Astrocyte (in vitro differentiated cells and primary cell): ENCODE measurements around the gene ARHGAP4. TPM values are rescaled to one million over a fixed set of nuclear protein-coding genes. Genes with fewer than 3 reads are reported as not detected.

Experiments
- DNase-seq: peaks from one replicate; pipeline ENCODE4 v3.0.0-alpha.2; 2010; ENCODE audit warnings: low read depth
- FAIRE-seq: peaks from 2 replicates; lab custom pipeline; 2011; peaks lifted over from hg19 to GRCh38; lab: Jason Lieb, UNC
- H2AFZ ChIP-seq: 2 replicates; pipeline ENCODE4 v1.6.0; 2012; ENCODE audit warnings: low read depth, low read length, inconsistent platforms
- H3K27ac ChIP-seq: 2 replicates; pipeline ENCODE4 v1.5.1; 2011; ENCODE audit warnings: low read depth, low read length, inconsistent platforms
- H3K27me3 ChIP-seq: 2 replicates; pipeline ENCODE4 v1.6.0; 2011; ENCODE audit warnings: low read length, inconsistent platforms; ENCODE audit not compliant: insufficient read depth
- H3K36me3 ChIP-seq: 2 replicates; pipeline ENCODE4 v1.5.1; 2011; ENCODE audit warnings: low read length, inconsistent platforms; ENCODE audit not compliant: insufficient read depth
- H3K4me1 ChIP-seq: 2 replicates; pipeline ENCODE4 v1.5.1; 2011; ENCODE audit warnings: low read length, inconsistent platforms; ENCODE audit not compliant: insufficient read depth
- H3K4me2 ChIP-seq: 2 replicates; pipeline ENCODE4 v1.6.0; 2012; ENCODE audit warnings: low read length, inconsistent platforms
- H3K4me3 ChIP-seq: 2 replicates; pipeline ENCODE4 v1.5.1; 2011; ENCODE audit warnings: low read depth, mild to moderate bottlenecking, low read length, inconsistent platforms; ENCODE audit not compliant: insufficient read depth
- H3K79me2 ChIP-seq: 2 replicates; pipeline ENCODE4 v1.6.0; 2012; ENCODE audit warnings: mild to moderate bottlenecking, low read length, inconsistent platforms; ENCODE audit not compliant: insufficient read depth
- H3K9ac ChIP-seq: 2 replicates; pipeline ENCODE4 v1.6.0; 2012; ENCODE audit warnings: mild to moderate bottlenecking, low read length, inconsistent platforms
- H3K9me3 ChIP-seq: 2 replicates; pipeline ENCODE4 v1.5.1; 2012; ENCODE audit warnings: low read depth, mild to moderate bottlenecking, low read length, inconsistent platforms; ENCODE audit not compliant: insufficient read depth
- H4K20me1 ChIP-seq: 2 replicates; pipeline ENCODE4 v1.6.0; 2012; ENCODE audit warnings: low read length, inconsistent platforms; ENCODE audit not compliant: insufficient read depth
- H3K27ac Mint-ChIP-seq: one replicate; pipeline ENCODE4 v1.8.0; 2021; ENCODE audit warnings: mild to moderate bottlenecking, mixed read lengths; ENCODE audit not compliant: unreplicated experiment
- H3K27me3 Mint-ChIP-seq: one replicate; pipeline ENCODE4 v1.8.0; 2021; ENCODE audit warnings: low read depth, mixed read lengths; ENCODE audit not compliant: unreplicated experiment
- H3K36me3 Mint-ChIP-seq: one replicate; pipeline ENCODE4 v1.8.0; 2021; ENCODE audit warnings: low read depth, mixed read lengths; ENCODE audit not compliant: unreplicated experiment
- H3K4me1 Mint-ChIP-seq: one replicate; pipeline ENCODE4 v1.8.0; 2021; ENCODE audit warnings: low read depth, mixed read lengths; ENCODE audit not compliant: unreplicated experiment
- H3K4me3 Mint-ChIP-seq: one replicate; pipeline ENCODE4 v1.8.0; 2021; ENCODE audit warnings: mild to moderate bottlenecking, moderate library complexity, mixed read lengths; ENCODE audit not compliant: unreplicated experiment
- H3K9me3 Mint-ChIP-seq: one replicate; pipeline ENCODE4 v1.8.0; 2021; ENCODE audit warnings: mild to moderate bottlenecking, mixed read lengths; ENCODE audit not compliant: unreplicated experiment
- CTCF ChIP-seq: IDR thresholded peaks from 2 replicates; pipeline ENCODE4 v1.5.1; 2011; ENCODE audit warnings: low read depth, mild to moderate bottlenecking, inconsistent platforms, low read length, moderate library complexity; ENCODE audit not compliant: insufficient read depth
- EZH2 ChIP-seq: IDR thresholded peaks from 2 replicates; pipeline ENCODE4 v1.6.1; 2012; ENCODE audit warnings: mild to moderate bottlenecking, low read length, inconsistent platforms; ENCODE audit not compliant: insufficient read depth
- total RNA-seq: library from RNA; stranded (reverse); gene quantifications from 2 replicates; pipeline ENCODE4 v1.2.1, GENCODE V29; 2021

Gene ARHGAP4
- total RNA-seq, 1 donor from 2014 or later = 3.9 TPM

- H3K9ac ChIP-seq = no peak overlapping the region
- H3K36me3 Mint-ChIP-seq = peaks cover 2% of the 10 kb centered on the region
- H3K4me3 Mint-ChIP-seq = no peak overlapping the region
- H3K4me3 ChIP-seq = no peak overlapping the region
- no peaks in the 10 kb centered on the region for H3K79me2 ChIP-seq
- TF ChIP-seq EZH2 (no peak), CTCF (no peak)
- no peaks in the 10 kb centered on the region for H3K27me3 Mint-ChIP-seq
- H3K4me2 ChIP-seq = no peak overlapping the region
- H2AFZ ChIP-seq = no peak overlapping the region
- H3K9me3 Mint-ChIP-seq = no peaks in the 10 kb centered on the region
- no peak overlapping the region for H3K27ac ChIP-seq
- H3K36me3 ChIP-seq = no peaks in the 10 kb centered on the region
- H3K4me1 ChIP-seq = no peaks in the 10 kb centered on the region
- H3K27ac Mint-ChIP-seq = no peak overlapping the region
- no peak for DNase-seq
- H3K4me1 Mint-ChIP-seq = peaks cover 2% of the 10 kb centered on the region
- no peaks in the 10 kb centered on the region for H4K20me1 ChIP-seq
- H3K9me3 ChIP-seq = no peaks in the 10 kb centered on the region
- FAIRE-seq = no peak
- no peaks in the 10 kb centered on the region for H3K27me3 ChIP-seq
These were observed 18.7 kb upstream of the ARHGAP4 start for GRCh38 chrX:153944800-153945150.

- FAIRE-seq (no peak), DNase-seq (no peak)
- Histone ChIP-seq H3K4me1 (no peaks in the 10 kb centered on the region), H3K27me3 (no peaks in the 10 kb centered on the region), H3K36me3 (no peaks in the 10 kb centered on the region), H4K20me1 (no peaks in the 10 kb centered on the region), H3K9me3 (no peaks in the 10 kb centered on the region), H3K9ac (no peak within 1 kb of the TSS), H2AFZ (no peak within 1 kb of the TSS), H3K27ac (no peak within 1 kb of the TSS), H3K79me2 (no peaks in the 10 kb centered on the region), H3K4me3 (no peak within 1 kb of the TSS), H3K4me2 (no peak within 1 kb of the TSS)
- TF ChIP-seq EZH2 = no peak
- no peak for TF ChIP-seq CTCF
- peaks cover 2% of the 10 kb centered on the region for H3K36me3 Mint-ChIP-seq
- no peaks in the 10 kb centered on the region for H3K27me3 Mint-ChIP-seq
- H3K4me3 Mint-ChIP-seq = no peak within 1 kb of the TSS
- H3K9me3 Mint-ChIP-seq = no peaks in the 10 kb centered on the region
- H3K4me1 Mint-ChIP-seq = peaks cover 2% of the 10 kb centered on the region
- H3K27ac Mint-ChIP-seq = no peak within 1 kb of the TSS
These were observed 18.2 kb upstream of the ARHGAP4 start, which contains the start of gene RENBP for GRCh38 chrX:153944140-153944799. Gene RENBP, minus strand, starts transcription at chrX:153944643. Its CDS starts 33 bp downstream, at chrX:153944610.
